GM12891 (cell line): ENCODE data around the gene ENKD1.

ENCODE experiments used
- DNase-seq: peaks from one replicate; pipeline ENCODE4 v3.0.0; 2011; ENCODE audit warnings: low spot score; ENCODE audit not compliant: insufficient read length
- FAIRE-seq: peaks from 2 replicates; lab custom pipeline; 2011; peaks lifted over from hg19 to GRCh38; lab: Jason Lieb, UNC
- PAX5 ChIP-seq: IDR thresholded peaks from 2 replicates; pipeline ENCODE4 v1.6.1; 2011; ENCODE audit warnings: low read length, moderate library complexity, mild to moderate bottlenecking; ENCODE audit not compliant: insufficient read depth, severe bottlenecking
- POLR2A ChIP-seq: IDR thresholded peaks from 2 replicates; pipeline ENCODE4 v1.6.1; 2011; ENCODE audit warnings: low read depth, low read length, control low read depth
- POLR2AphosphoS5 ChIP-seq: IDR thresholded peaks from 2 replicates; pipeline ENCODE4 v1.6.1; 2011; ENCODE audit warnings: low read depth, low read length, control low read depth
- POU2F2 ChIP-seq: IDR thresholded peaks from 2 replicates; pipeline ENCODE4 v1.6.1; 2011; ENCODE audit warnings: low read depth, mild to moderate bottlenecking, control low read depth, low read length, moderate library complexity
- SPI1 ChIP-seq: IDR thresholded peaks from 2 replicates; pipeline ENCODE4 v1.6.1; 2011; ENCODE audit warnings: low read depth, low read length, control low read depth
- TAF1 ChIP-seq: IDR thresholded peaks from 2 replicates; pipeline ENCODE4 v1.6.1; 2011; ENCODE audit warnings: low read depth, low read length, control low read depth

Gene ENKD1

GRCh38 chr16:67663877-67664222 lies 2.7 kb downstream of the ENKD1 start:
- TF ChIP-seq PAX5 (no peak), POLR2AphosphoS5 (no peak), SPI1 (no peak), POLR2A (no peak), TAF1 (no peak), POU2F2 (no peak)

GRCh38 chr16:67663151-67663876 lies 3.2 kb downstream of the ENKD1 start:
- TF ChIP-seq POU2F2 (no peak), SPI1 (no peak), POLR2A (no peak), TAF1 (no peak), POLR2AphosphoS5 (no peak)
- FAIRE-seq (no peak), DNase-seq (no peak)

More at GRCh38 chr16:67663877-67664222, 2.7 kb downstream of the ENKD1 start:
- no peak for DNase-seq
- no peak for FAIRE-seq

GRCh38 chr16:67662653-67663010 lies 3.9 kb downstream of the ENKD1 start:
- TF ChIP-seq TAF1 (no peak), PAX5 (no peak), POLR2AphosphoS5 (no peak), POLR2A (no peak), SPI1 (no peak), POU2F2 (no peak)
- FAIRE-seq (no peak), DNase-seq (no peak)

- TF ChIP-seq POLR2AphosphoS5 (no peak), POLR2A (no peak)
- no peak for FAIRE-seq
Measured at GRCh38 chr16:67661886-67662652, 4.5 kb downstream of the ENKD1 start.

GRCh38 chr16:67661101-67661761 lies 5.3 kb downstream of the ENKD1 start:
- DNase-seq (no peak), FAIRE-seq (peak; percentile 52)
- TF ChIP-seq POLR2A (no peak), TAF1 (no peak), POU2F2 (no peak), SPI1 (no peak), POLR2AphosphoS5 (no peak), PAX5 (no peak)

More at GRCh38 chr16:67661886-67662652, 4.5 kb downstream of the ENKD1 start:
- DNase-seq, result no peak

GRCh38 chr16:67660564-67661028 lies 6.0 kb downstream of the ENKD1 start, which contains the start of gene PARD6A:
Gene PARD6A, plus strand, starts transcription at chr16:67660960. Its CDS starts 79 bp downstream, at chr16:67661039.
- DNase-seq (peak; percentile 100), FAIRE-seq (peak; percentile 100)
- TF ChIP-seq SPI1 (no peak), PAX5 (peak; percentile 33)

GRCh38 chr16:67659675-67660563 lies 6.6 kb downstream of the ENKD1 start, which contains the start of gene ACD:
Gene ACD, minus strand, starts transcription at chr16:67660260. Its CDS starts 40 bp downstream, at chr16:67660220.
- FAIRE-seq (no peak), DNase-seq (peak; percentile 100)
- TF ChIP-seq PAX5 (no peak), SPI1 (peak; percentile 25; the same call in 1 of the 2 replicates), POU2F2 (peak; percentile 32; the same call in 1 of the 2 replicates), POLR2A (peak; percentile 76; the same call in 1 of the 2 replicates), TAF1 (peak; percentile 52; the same call in 1 of the 2 replicates), POLR2AphosphoS5 (0 out of 2 replicates have a peak, but pooled peaks have one; percentile 44)

GRCh38 chr16:67658849-67659674 lies 7.5 kb downstream of the ENKD1 start:
- TF ChIP-seq POLR2AphosphoS5 (no peak), SPI1 (no peak), TAF1 (no peak)
- no peak for DNase-seq
- FAIRE-seq, result no peak
